ENCODE data around the gene ZNF816.
A peak's percentile ranks its signal among the peaks of the same experiment; 100 is the strongest.

ZNF816 gene

GRCh38 chr19:53007200-53007599 lies 44.5 kb upstream of the ZNF816 start:
- Histone ChIP-seq H3K27me3 (replicated peaks) (no peaks in the 10 kb centered on the region), H3K36me3 (replicated peaks) (no peaks in the 10 kb centered on the region), H3K4me3 (ENCODE audit: low read depth, low read length) (no peak overlapping the region), H3K27ac (no peak overlapping the region)
- in situ Hi-C loops (cut with HindIII; ENCODE audit: low pct_ligation_motif_present, low sequenced_read_pairs), result no loop called here
- no peak for DNase-seq
- no peak for TF ChIP-seq CTCF (IDR thresholded peaks at IDR 0.05; ENCODE audit: low read depth, low read length, missing control alignments)

- no peak for DNase-seq
- no peak for TF ChIP-seq CTCF (IDR thresholded peaks at IDR 0.05; ENCODE audit: low read depth, low read length, missing control alignments)
- Histone ChIP-seq H3K36me3 (replicated peaks) (no peaks in the 10 kb centered on the region), H3K4me3 (ENCODE audit: low read depth, low read length) (no peak overlapping the region), H3K27me3 (replicated peaks) (no peaks in the 10 kb centered on the region), H3K27ac (no peak overlapping the region)
- in situ Hi-C loops (cut with HindIII; ENCODE audit: low pct_ligation_motif_present, low sequenced_read_pairs), result no loop called here
These were observed 41.6 kb upstream of the ZNF816 start for GRCh38 chr19:53004242-53004641.

- DNase-seq, result no peak
- in situ Hi-C loops (cut with HindIII; ENCODE audit: low pct_ligation_motif_present, low sequenced_read_pairs), result no loop called here
- no peak overlapping the region for H3K27ac ChIP-seq
- no peaks in the 10 kb centered on the region for H3K36me3 ChIP-seq (replicated peaks)
- TF ChIP-seq CTCF (IDR thresholded peaks at IDR 0.05; ENCODE audit: low read depth, low read length, missing control alignments), result no peak
- no peaks in the 10 kb centered on the region for H3K27me3 ChIP-seq (replicated peaks)
- no peak overlapping the region for H3K4me3 ChIP-seq (ENCODE audit: low read depth, low read length)
These were observed 39.8 kb upstream of the ZNF816 start for GRCh38 chr19:53002479-53002878.

- TF ChIP-seq CTCF (IDR thresholded peaks at IDR 0.05; ENCODE audit: low read depth, low read length, missing control alignments), result no peak
- Histone ChIP-seq H3K27ac (no peak overlapping the region), H3K36me3 (replicated peaks) (no peaks in the 10 kb centered on the region), H3K4me3 (ENCODE audit: low read depth, low read length) (no peak overlapping the region), H3K27me3 (replicated peaks) (no peaks in the 10 kb centered on the region)
- in situ Hi-C loops (cut with HindIII; ENCODE audit: low pct_ligation_motif_present, low sequenced_read_pairs), result no loop called here
- no peak for DNase-seq
These were observed 35.3 kb upstream of the ZNF816 start for GRCh38 chr19:52997975-52998374.

- no peak overlapping the region for H3K4me3 ChIP-seq (ENCODE audit: low read depth, low read length)
- H3K36me3 ChIP-seq (replicated peaks), result no peaks in the 10 kb centered on the region
- H3K27me3 ChIP-seq (replicated peaks), result no peaks in the 10 kb centered on the region
- no peak overlapping the region for H3K27ac ChIP-seq
- DNase-seq, result no peak
- TF ChIP-seq CTCF (IDR thresholded peaks at IDR 0.05; ENCODE audit: low read depth, low read length, missing control alignments), result no peak
- in situ Hi-C loops (cut with HindIII; ENCODE audit: low pct_ligation_motif_present, low sequenced_read_pairs), result no loop called here
These were observed 33.0 kb upstream of the ZNF816 start for GRCh38 chr19:52995711-52996110.

GRCh38 chr19:52993342-52994178 lies 30.9 kb upstream of the ZNF816 start:
- in situ Hi-C loops (cut with HindIII; ENCODE audit: low pct_ligation_motif_present, low sequenced_read_pairs), result no loop called here
- peak; percentile 81 for DNase-seq
- Histone ChIP-seq H3K27me3 (replicated peaks) (no peaks in the 10 kb centered on the region), H3K36me3 (replicated peaks) (no peaks in the 10 kb centered on the region), H3K27ac (peak overlapping the region; percentile 26), H3K4me3 (ENCODE audit: low read depth, low read length) (peak overlapping the region; percentile 52)
- peak; percentile 60 for TF ChIP-seq CTCF (IDR thresholded peaks at IDR 0.05; ENCODE audit: low read depth, low read length, missing control alignments)
